Upper lobe of left lung (tissue), 4 donors: ENCODE results near the gene TDRD1.

Source experiments
- POLR2A ChIP-seq, 4 donors: fragments of 450-650 bp; IDR thresholded peaks; one replicate each; pipeline ENCODE4 v1.5.1; 2016 to 2017; ENCODE audit warnings: antibody characterized with exemption in 4 of 4, mild to moderate bottlenecking in 2 of 4
- TF ChIP-seq, protein P1 (sequence below), 6 experiments: fragments of 450-650 bp in 4 of 6; fragments of 200-600 bp in 2 of 6; sonication (generic) in 2 of 6; IDR thresholded peaks; one replicate each; pipeline ENCODE4 v1.5.1; 2016 to 2019; ENCODE audit warnings: antibody characterized with exemption in 6 of 6

DNA sequence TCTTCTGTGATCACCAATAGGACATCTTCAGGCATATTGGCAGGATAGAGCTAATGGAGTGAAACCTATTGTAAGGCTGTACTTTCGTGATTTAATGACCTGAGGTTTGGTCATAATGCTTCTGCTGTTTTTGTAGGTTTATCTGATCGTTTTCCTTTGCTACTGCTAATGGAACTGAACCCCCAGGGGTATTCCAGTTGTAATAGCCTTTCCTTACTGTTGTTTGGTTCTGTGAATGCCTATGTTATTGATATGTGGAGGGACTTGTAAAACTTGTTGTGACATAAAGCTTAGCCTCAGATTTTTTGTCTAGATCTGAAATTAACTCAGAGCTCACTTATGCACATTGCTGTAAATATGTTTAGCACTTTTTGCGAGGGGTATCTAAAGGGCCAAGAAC, 49.0 kb downstream of the TDRD1 start:
- TF ChIP-seq, protein P1, sequence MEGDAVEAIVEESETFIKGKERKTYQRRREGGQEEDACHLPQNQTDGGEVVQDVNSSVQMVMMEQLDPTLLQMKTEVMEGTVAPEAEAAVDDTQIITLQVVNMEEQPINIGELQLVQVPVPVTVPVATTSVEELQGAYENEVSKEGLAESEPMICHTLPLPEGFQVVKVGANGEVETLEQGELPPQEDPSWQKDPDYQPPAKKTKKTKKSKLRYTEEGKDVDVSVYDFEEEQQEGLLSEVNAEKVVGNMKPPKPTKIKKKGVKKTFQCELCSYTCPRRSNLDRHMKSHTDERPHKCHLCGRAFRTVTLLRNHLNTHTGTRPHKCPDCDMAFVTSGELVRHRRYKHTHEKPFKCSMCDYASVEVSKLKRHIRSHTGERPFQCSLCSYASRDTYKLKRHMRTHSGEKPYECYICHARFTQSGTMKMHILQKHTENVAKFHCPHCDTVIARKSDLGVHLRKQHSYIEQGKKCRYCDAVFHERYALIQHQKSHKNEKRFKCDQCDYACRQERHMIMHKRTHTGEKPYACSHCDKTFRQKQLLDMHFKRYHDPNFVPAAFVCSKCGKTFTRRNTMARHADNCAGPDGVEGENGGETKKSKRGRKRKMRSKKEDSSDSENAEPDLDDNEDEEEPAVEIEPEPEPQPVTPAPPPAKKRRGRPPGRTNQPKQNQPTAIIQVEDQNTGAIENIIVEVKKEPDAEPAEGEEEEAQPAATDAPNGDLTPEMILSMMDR (IDR thresholded peaks at IDR 0.05): no peak
- TF ChIP-seq POLR2A (IDR thresholded peaks at IDR 0.05): no peak
